ENCODE data around the gene C2CD4D.

DNA sequence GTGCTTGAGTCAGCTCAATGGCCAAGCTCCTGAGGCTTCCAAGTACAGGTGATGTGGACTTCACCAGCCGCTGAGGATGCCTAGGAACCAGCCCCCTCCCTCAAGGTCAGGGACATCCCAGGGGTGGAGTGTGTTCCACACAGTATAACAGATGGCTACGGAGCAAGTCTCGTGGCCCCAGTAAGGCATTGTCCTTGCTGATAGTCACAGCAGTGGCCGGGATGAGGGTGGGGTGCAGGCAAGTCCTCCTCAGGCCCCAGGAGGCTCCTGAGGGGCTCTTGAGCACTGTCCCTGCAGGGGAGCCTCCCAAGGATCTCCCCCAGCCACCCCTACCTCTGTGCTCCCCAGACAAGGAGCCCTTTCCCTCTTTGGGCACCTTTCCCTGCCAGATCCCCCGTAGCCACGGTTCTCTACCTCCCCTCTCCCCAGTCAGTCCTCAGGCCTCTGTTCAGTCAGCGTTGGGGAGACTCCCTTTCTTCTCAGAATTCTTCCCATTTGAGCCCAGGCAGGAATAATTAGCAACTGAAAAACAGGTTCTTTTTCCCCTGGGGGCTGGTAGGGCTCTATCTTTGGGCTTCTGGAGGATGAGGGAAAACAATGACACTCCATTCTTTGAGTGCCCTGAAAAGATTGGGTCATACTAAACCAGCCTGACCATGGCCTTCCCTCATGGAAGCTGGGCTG, 21.0 kb upstream of the C2CD4D start:
- TF ChIP-seq POLR2A (IDR thresholded peaks at IDR 0.05; ENCODE audit: borderline replicate concordance, extremely low read depth, insufficient read depth, insufficient read length) (no peak), SP1 (IDR thresholded peaks at IDR 0.05; ENCODE audit: low read depth) (no peak), ZFX (IDR thresholded peaks at IDR 0.05) (no peak), POLR2AphosphoS5 (IDR thresholded peaks at IDR 0.05; ENCODE audit: low read depth, low read length) (no peak), JUND (IDR thresholded peaks at IDR 0.05) (no peak), FOSL1 (IDR thresholded peaks at IDR 0.05; ENCODE audit: low read depth) (no peak), CEBPB (IDR thresholded peaks at IDR 0.05; ENCODE audit: low read depth) (no peak), YY1 (IDR thresholded peaks at IDR 0.05; ENCODE audit: extremely low read depth, insufficient replicate concordance, low read depth, low read length) (no peak), EZH2phosphoT487 (IDR thresholded peaks at IDR 0.05; ENCODE audit: borderline replicate concordance) (no peak)
- TF ChIP-seq, protein P1, sequence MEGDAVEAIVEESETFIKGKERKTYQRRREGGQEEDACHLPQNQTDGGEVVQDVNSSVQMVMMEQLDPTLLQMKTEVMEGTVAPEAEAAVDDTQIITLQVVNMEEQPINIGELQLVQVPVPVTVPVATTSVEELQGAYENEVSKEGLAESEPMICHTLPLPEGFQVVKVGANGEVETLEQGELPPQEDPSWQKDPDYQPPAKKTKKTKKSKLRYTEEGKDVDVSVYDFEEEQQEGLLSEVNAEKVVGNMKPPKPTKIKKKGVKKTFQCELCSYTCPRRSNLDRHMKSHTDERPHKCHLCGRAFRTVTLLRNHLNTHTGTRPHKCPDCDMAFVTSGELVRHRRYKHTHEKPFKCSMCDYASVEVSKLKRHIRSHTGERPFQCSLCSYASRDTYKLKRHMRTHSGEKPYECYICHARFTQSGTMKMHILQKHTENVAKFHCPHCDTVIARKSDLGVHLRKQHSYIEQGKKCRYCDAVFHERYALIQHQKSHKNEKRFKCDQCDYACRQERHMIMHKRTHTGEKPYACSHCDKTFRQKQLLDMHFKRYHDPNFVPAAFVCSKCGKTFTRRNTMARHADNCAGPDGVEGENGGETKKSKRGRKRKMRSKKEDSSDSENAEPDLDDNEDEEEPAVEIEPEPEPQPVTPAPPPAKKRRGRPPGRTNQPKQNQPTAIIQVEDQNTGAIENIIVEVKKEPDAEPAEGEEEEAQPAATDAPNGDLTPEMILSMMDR (IDR thresholded peaks at IDR 0.05 in 2 of 3, conservative IDR thresholded peaks at IDR 0.05 in 1 of 3; ENCODE audit: borderline replicate concordance in 1 of 3, insufficient read depth in 1 of 3, low read depth in 2 of 3, low read length in 2 of 3) = no peak
- TF ChIP-seq, protein P2, sequence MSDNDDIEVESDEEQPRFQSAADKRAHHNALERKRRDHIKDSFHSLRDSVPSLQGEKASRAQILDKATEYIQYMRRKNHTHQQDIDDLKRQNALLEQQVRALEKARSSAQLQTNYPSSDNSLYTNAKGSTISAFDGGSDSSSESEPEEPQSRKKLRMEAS (IDR thresholded peaks at IDR 0.05) = no peak
- TF ChIP-seq, protein P3, sequence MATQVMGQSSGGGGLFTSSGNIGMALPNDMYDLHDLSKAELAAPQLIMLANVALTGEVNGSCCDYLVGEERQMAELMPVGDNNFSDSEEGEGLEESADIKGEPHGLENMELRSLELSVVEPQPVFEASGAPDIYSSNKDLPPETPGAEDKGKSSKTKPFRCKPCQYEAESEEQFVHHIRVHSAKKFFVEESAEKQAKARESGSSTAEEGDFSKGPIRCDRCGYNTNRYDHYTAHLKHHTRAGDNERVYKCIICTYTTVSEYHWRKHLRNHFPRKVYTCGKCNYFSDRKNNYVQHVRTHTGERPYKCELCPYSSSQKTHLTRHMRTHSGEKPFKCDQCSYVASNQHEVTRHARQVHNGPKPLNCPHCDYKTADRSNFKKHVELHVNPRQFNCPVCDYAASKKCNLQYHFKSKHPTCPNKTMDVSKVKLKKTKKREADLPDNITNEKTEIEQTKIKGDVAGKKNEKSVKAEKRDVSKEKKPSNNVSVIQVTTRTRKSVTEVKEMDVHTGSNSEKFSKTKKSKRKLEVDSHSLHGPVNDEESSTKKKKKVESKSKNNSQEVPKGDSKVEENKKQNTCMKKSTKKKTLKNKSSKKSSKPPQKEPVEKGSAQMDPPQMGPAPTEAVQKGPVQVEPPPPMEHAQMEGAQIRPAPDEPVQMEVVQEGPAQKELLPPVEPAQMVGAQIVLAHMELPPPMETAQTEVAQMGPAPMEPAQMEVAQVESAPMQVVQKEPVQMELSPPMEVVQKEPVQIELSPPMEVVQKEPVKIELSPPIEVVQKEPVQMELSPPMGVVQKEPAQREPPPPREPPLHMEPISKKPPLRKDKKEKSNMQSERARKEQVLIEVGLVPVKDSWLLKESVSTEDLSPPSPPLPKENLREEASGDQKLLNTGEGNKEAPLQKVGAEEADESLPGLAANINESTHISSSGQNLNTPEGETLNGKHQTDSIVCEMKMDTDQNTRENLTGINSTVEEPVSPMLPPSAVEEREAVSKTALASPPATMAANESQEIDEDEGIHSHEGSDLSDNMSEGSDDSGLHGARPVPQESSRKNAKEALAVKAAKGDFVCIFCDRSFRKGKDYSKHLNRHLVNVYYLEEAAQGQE (IDR thresholded peaks at IDR 0.05; ENCODE audit: low read depth) = no peak
